Tibial nerve (tissue), 4 donors: ENCODE results near the gene HEG1.

Experiments
- EP300 ChIP-seq, 2 donors: sonication (generic); formaldehyde crosslinking; IDR thresholded peaks; one replicate each; pipeline ENCODE4 v1.6.1; 2017; ENCODE audit warnings: antibody characterized with exemption in 2 of 2, mild to moderate bottlenecking in 1 of 2
- POLR2A ChIP-seq, 2 donors: fragments of 450-650 bp; IDR thresholded peaks; one replicate each; pipeline ENCODE4 v1.6.1; 2017; ENCODE audit warnings: antibody characterized with exemption in 2 of 2, mild to moderate bottlenecking in 2 of 2, moderate library complexity in 2 of 2
- TF ChIP-seq, protein P1 (sequence below), 5 experiments: fragments of 200-600 bp in 3 of 5; fragments of 450-650 bp in 2 of 5; sonication (generic) in 3 of 5; IDR thresholded peaks; one replicate each; pipeline ENCODE4 v1.5.1; 2016 to 2019; ENCODE audit warnings: antibody characterized with exemption in 5 of 5, mild to moderate bottlenecking in 3 of 5, moderate library complexity in 2 of 5

GRCh38 chr3:124927574-124928045 lies 128.2 kb downstream of the HEG1 start:
- TF ChIP-seq, protein P1, sequence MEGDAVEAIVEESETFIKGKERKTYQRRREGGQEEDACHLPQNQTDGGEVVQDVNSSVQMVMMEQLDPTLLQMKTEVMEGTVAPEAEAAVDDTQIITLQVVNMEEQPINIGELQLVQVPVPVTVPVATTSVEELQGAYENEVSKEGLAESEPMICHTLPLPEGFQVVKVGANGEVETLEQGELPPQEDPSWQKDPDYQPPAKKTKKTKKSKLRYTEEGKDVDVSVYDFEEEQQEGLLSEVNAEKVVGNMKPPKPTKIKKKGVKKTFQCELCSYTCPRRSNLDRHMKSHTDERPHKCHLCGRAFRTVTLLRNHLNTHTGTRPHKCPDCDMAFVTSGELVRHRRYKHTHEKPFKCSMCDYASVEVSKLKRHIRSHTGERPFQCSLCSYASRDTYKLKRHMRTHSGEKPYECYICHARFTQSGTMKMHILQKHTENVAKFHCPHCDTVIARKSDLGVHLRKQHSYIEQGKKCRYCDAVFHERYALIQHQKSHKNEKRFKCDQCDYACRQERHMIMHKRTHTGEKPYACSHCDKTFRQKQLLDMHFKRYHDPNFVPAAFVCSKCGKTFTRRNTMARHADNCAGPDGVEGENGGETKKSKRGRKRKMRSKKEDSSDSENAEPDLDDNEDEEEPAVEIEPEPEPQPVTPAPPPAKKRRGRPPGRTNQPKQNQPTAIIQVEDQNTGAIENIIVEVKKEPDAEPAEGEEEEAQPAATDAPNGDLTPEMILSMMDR (IDR thresholded peaks at IDR 0.05): no peak
- TF ChIP-seq POLR2A (IDR thresholded peaks at IDR 0.05) (no peak), EP300 (IDR thresholded peaks at IDR 0.05) (no peak)
